HEK293 (cell line): Measurements from ENCODE around the gene HIF1A.
"Not testable (repeated sequence)": the region's sequence is repeated elsewhere in the genome, so short reads cannot be mapped to it uniquely, and the experiment has no call there.

Experiments
- CTCF ChIA-PET: fragments of 350-600 bp; formaldehyde crosslinking; extraction: SDS; loops from one replicate; lab custom pipeline; 2021; ENCODE audit warnings: antibody characterized with exemption; lab: Yijun Ruan, JAX
- POLR2A ChIA-PET: fragments of 300-600 bp; formaldehyde crosslinking; extraction: SDS; loops from one replicate; lab custom pipeline; 2020; ENCODE audit warnings: antibody characterized with exemption, inconsistent platforms; lab: Yijun Ruan, JAX
- H3K27ac ChIP-seq: fragments of 200-500 bp; sonication (Bioruptor generic); 2 replicates; pipeline ENCODE4 v1.5.1; 2014; ENCODE audit warnings: low read depth, low read length, control low read depth, inconsistent platforms; ENCODE audit errors: extremely low read depth
- H3K36me3 ChIP-seq, 2 experiments: fragments of 200-500 bp in 1 of 2; sonication (Bioruptor generic) in 1 of 2; 1 replicate in 1 of 2; 2 replicates in 1 of 2; pipeline ENCODE4 v1.5.1; 2014 to 2017; ENCODE audit warnings: inconsistent platforms in 2 of 2, low read length in 2 of 2; ENCODE audit not compliant: control insufficient read depth in 2 of 2, insufficient read depth in 1 of 2
- H3K4me1 ChIP-seq: fragments of 200-500 bp; sonication (Bioruptor generic); 2 replicates; pipeline ENCODE4 v1.5.1; 2014; ENCODE audit warnings: mild to moderate bottlenecking, low read length, inconsistent platforms; ENCODE audit not compliant: control insufficient read depth, insufficient read depth
- H3K4me3 ChIP-seq: 2 replicates; pipeline ENCODE4 v1.5.1; 2011; ENCODE audit warnings: low read depth, mild to moderate bottlenecking, control low read depth, low read length, moderate library complexity
- H3K9me3 ChIP-seq: fragments of 200-500 bp; sonication (Bioruptor generic); 2 replicates; pipeline ENCODE4 v1.5.1; 2014; ENCODE audit warnings: low read depth, low read length, inconsistent platforms; ENCODE audit not compliant: control insufficient read depth, insufficient read depth
- BCL6B ChIP-seq: fragments of 450-650 bp; formaldehyde crosslinking; IDR thresholded peaks from 2 replicates; pipeline ENCODE4 v1.5.1; 2017; ENCODE audit warnings: missing biosample characterization, missing genetic modification characterization
- IKZF3 ChIP-seq: fragments of 450-650 bp; IDR thresholded peaks from 2 replicates; pipeline ENCODE4 v1.5.0; 2018; ENCODE audit warnings: missing biosample characterization, mild to moderate bottlenecking, missing genetic modification characterization, moderate library complexity
- KLF7 ChIP-seq: fragments of 450-650 bp; formaldehyde crosslinking; IDR thresholded peaks from 2 replicates; pipeline ENCODE4 v1.5.1; 2016; ENCODE audit warnings: missing biosample characterization, missing genetic modification characterization, borderline replicate concordance
- MEIS1 ChIP-seq: sonication (generic); formaldehyde crosslinking; IDR thresholded peaks from 2 replicates; pipeline ENCODE4 v1.8.1; 2022; ENCODE audit warnings: missing genetic modification reagents, mild to moderate bottlenecking, borderline replicate concordance
- PATZ1 ChIP-seq: fragments of 450-650 bp; formaldehyde crosslinking; IDR thresholded peaks from 2 replicates; pipeline ENCODE4 v1.5.1; 2016; ENCODE audit warnings: missing biosample characterization, missing genetic modification characterization
- SP2 ChIP-seq: fragments of 450-650 bp; formaldehyde crosslinking; IDR thresholded peaks from 2 replicates; pipeline ENCODE4 v1.5.1; 2016; ENCODE audit warnings: missing biosample characterization, missing genetic modification characterization
- SP3 ChIP-seq: fragments of 450-650 bp; formaldehyde crosslinking; IDR thresholded peaks from 2 replicates; pipeline ENCODE4 v1.5.1; 2016; ENCODE audit warnings: missing biosample characterization, missing genetic modification characterization
- TCF7L2 ChIP-seq: IDR thresholded peaks from 2 replicates; pipeline ENCODE4 v1.6.1; 2011; ENCODE audit warnings: low read depth, mild to moderate bottlenecking, inconsistent platforms, low read length, moderate library complexity, borderline replicate concordance
- YY2 ChIP-seq: fragments of 450-650 bp; formaldehyde crosslinking; IDR thresholded peaks from 2 replicates; pipeline ENCODE4 v1.5.1; 2016; ENCODE audit warnings: missing biosample characterization, missing genetic modification characterization
- ZFP3 ChIP-seq: fragments of 450-650 bp; formaldehyde crosslinking; IDR thresholded peaks from 2 replicates; pipeline ENCODE4 v1.5.1; 2016; ENCODE audit warnings: low read depth, missing biosample characterization, missing genetic modification characterization
- ZFP41 ChIP-seq: fragments of 450-650 bp; formaldehyde crosslinking; IDR thresholded peaks from 2 replicates; pipeline ENCODE4 v1.5.1; 2016; ENCODE audit warnings: missing biosample characterization, missing genetic modification characterization, borderline replicate concordance
- ZNF146 ChIP-seq: fragments of 450-650 bp; formaldehyde crosslinking; IDR thresholded peaks from 2 replicates; pipeline ENCODE4 v1.5.1; 2016; ENCODE audit warnings: missing biosample characterization, missing genetic modification characterization
- ZNF280C ChIP-seq: fragments of 450-650 bp; formaldehyde crosslinking; IDR thresholded peaks from 2 replicates; pipeline ENCODE4 v1.5.1; 2016; ENCODE audit warnings: missing biosample characterization, missing genetic modification characterization
- ZNF335 ChIP-seq: fragments of 450-650 bp; formaldehyde crosslinking; conservative IDR thresholded peaks from 2 replicates; pipeline ENCODE4 v1.5.1; 2016; ENCODE audit warnings: missing biosample characterization, missing genetic modification characterization
- ZNF548 ChIP-seq: fragments of 450-650 bp; formaldehyde crosslinking; IDR thresholded peaks from 2 replicates; pipeline ENCODE4 v1.5.1; 2016; ENCODE audit warnings: missing biosample characterization, missing genetic modification characterization
- ZNF571 ChIP-seq: fragments of 450-650 bp; formaldehyde crosslinking; IDR thresholded peaks from 2 replicates; pipeline ENCODE4 v1.5.0; 2017; ENCODE audit warnings: missing biosample characterization, missing genetic modification characterization
- ZNF580 ChIP-seq: fragments of 450-650 bp; formaldehyde crosslinking; IDR thresholded peaks from 2 replicates; pipeline ENCODE4 v1.5.1; 2016; ENCODE audit warnings: missing biosample characterization, missing genetic modification characterization
- ZNF585B ChIP-seq: fragments of 450-650 bp; formaldehyde crosslinking; IDR thresholded peaks from 2 replicates; pipeline ENCODE4 v1.5.1; 2016; ENCODE audit warnings: missing biosample characterization, missing genetic modification characterization
- ZNF639 ChIP-seq: fragments of 450-650 bp; formaldehyde crosslinking; IDR thresholded peaks from 2 replicates; pipeline ENCODE4 v1.5.1; 2016; ENCODE audit warnings: missing biosample characterization, missing genetic modification characterization
- ZNF747 ChIP-seq: fragments of 450-650 bp; formaldehyde crosslinking; IDR thresholded peaks from 2 replicates; pipeline ENCODE4 v1.5.1; 2016; ENCODE audit warnings: missing biosample characterization, missing genetic modification characterization
- ZNF768 ChIP-seq: fragments of 450-650 bp; formaldehyde crosslinking; IDR thresholded peaks from 2 replicates; pipeline ENCODE4 v1.5.1; 2018; ENCODE audit warnings: missing biosample characterization, mild to moderate bottlenecking, missing genetic modification characterization
- ZNF785 ChIP-seq: fragments of 450-650 bp; formaldehyde crosslinking; IDR thresholded peaks from 2 replicates; pipeline ENCODE4 v1.5.1; 2016; ENCODE audit warnings: missing biosample characterization, missing genetic modification characterization

Gene HIF1A

GRCh38 chr14:61658111-61658510 is 37.2 kb upstream of the HIF1A start:
- CTCF ChIA-PET, H3K9me3 ChIP-seq, POLR2A ChIA-PET: not testable (repeated sequence)

GRCh38 chr14:61659582-61659981 is 35.7 kb upstream of the HIF1A start:
- H3K4me1 ChIP-seq: no peaks in the 10 kb centered on the region
- H3K27ac ChIP-seq: no peak overlapping the region
- H3K4me3 ChIP-seq: no peak overlapping the region
- TF ChIP-seq ZNF571 (tag by site-specific recombination) (no peak), KLF7 (tag by site-specific recombination) (no peak), MEIS1 (no peak), ZFP3 (tag by site-specific recombination) (no peak), PATZ1 (tag by site-specific recombination) (no peak), YY2 (tag by site-specific recombination) (no peak), ZNF280C (tag by site-specific recombination) (no peak), ZNF548 (tag by site-specific recombination) (no peak), SP2 (no peak), ZNF639 (tag by site-specific recombination) (no peak), ZNF747 (tag by site-specific recombination) (no peak), ZNF335 (tag by site-specific recombination) (no peak), TCF7L2 (no peak), ZFP41 (tag by site-specific recombination) (no peak), ZNF768 (tag by site-specific recombination) (no peak), ZNF785 (tag by site-specific recombination) (no peak), SP3 (tag by site-specific recombination) (no peak), ZNF585B (tag by site-specific recombination) (no peak), BCL6B (tag by site-specific recombination) (no peak), IKZF3 (tag by site-specific recombination) (no peak)
- TF ChIP-seq, all 188 proteins: peak for 0
- Histone ChIP-seq H3K36me3 (no peaks in the 10 kb centered on the region), H3K9me3 (no peaks in the 10 kb centered on the region)
- ChIA-PET CTCF (no interaction called here), POLR2A (no interaction called here)

More at GRCh38 chr14:61658111-61658510, 37.2 kb upstream of the HIF1A start:
- H3K4me1 ChIP-seq, H3K36me3 ChIP-seq: not testable (repeated sequence)
- TF ChIP-seq ZNF580 (tag by site-specific recombination) (peak; percentile 30; the same call in 1 of the 2 replicates), ZNF146 (tag by site-specific recombination) (peak; percentile 93)
- TF ChIP-seq, all 188 proteins: peak for 2; not testable (repeated sequence) for 186
- not testable (repeated sequence) for H3K27ac ChIP-seq, H3K4me3 ChIP-seq
